Measurements from ENCODE around the gene DMWD.
"Not testable (repeated sequence)": the region's sequence is repeated elsewhere in the genome, so short reads cannot be mapped to it uniquely, and the experiment has no call there.

The DMWD gene

GRCh38 chr19:45768984-45769782 is 23.5 kb downstream of the DMWD start, which contains the start of gene SIX5:
Gene SIX5, minus strand, starts transcription at chr19:45769252. Its CDS starts 408 bp downstream, at chr19:45768844.
- DNase-seq, result peak; percentile 89

DNA sequence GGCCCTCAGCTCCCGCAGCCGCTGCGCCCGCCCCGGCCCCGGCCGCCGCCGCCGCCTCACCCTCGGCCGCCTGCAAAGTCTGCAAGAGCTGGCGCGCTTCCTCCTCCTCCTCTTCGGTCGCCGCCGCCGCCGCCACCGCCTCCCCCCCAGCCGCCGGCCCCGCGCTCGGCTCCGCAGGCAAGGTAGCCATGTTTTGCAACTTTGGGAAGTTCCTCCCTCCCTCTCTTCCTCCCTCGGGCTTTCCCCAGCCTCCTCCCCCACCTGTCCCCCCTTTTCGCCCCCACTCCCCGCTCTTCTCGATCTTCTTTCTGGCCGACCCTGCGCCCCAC is 24.0 kb downstream of the DMWD start:
- no peak for DNase-seq

DNA sequence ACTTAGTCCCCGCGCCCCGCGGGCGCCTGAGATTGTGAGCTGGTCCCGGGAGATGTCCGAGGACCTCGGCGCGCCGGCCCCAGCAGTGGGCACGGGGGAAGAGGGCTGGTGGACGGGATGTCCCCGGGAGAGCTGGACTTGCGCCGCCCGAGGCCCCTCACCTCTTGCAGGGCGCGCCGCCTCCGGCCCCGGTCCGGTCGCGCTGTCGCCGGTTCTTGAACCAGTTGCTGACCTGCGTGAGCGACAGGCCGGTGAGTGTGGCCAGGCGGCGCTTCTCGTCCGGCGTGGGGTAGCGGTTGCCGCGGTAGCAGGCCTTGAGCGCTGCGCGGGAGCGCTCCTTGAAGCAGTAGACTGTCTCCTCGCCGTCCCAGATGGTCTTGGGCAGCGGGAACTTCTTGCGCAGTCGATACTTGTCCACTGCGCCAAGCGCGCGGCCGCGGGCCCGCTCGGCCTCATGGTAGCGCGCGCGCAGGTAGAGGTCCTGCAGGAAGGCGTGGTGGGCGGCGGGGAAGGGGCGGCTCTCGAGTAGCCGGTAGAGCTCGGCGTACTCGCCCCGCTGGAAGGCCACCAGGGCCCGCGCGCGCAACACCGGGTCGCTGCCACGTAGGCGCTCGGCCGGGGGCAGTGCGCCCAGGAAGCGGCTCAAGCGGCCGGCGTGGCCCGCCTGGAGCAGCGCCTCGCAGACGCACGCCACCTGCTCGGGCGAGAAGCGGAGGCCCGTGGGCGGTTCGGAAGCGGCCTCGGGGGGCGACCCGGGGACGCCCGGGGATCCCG is 24.6 kb downstream of the DMWD start:
- DNase-seq, result no peak

GRCh38 chr19:45767410-45767880 is 25.2 kb downstream of the DMWD start:
- peak; percentile 5 for DNase-seq

GRCh38 chr19:45766869-45767346 is 25.7 kb downstream of the DMWD start:
- DNase-seq, result no peak

DNA sequence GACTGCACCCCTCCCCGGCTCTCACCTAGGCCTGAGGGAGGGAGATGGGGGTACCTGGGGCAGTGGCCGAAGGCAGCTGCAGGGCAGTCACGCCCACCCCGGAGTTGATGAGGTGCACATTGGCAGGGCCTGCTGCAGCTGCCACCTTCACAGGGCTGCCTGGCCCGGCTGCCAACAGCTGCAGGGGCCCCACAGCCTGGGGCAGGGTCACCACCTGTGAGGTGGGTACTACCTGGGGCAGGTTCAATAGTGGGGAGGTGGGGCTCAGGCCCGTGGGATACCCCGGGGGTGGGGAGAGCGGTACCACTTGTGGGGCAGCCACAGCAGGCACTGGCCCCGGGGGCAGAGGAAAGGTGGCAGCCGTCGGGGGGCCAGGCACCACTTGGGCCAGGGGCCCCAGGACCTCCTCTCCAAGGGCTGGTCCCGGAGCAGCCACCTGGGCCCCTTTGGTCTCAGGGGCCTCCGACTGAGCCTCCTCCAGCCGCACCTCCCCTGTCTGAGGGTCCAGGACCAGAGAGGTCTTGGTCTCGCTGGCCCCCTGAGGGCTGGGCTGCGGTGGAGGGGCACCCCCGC is 26.3 kb downstream of the DMWD start:
- no peak for DNase-seq

GRCh38 chr19:45765702-45766295 is 26.8 kb downstream of the DMWD start:
- no peak for DNase-seq

DNA sequence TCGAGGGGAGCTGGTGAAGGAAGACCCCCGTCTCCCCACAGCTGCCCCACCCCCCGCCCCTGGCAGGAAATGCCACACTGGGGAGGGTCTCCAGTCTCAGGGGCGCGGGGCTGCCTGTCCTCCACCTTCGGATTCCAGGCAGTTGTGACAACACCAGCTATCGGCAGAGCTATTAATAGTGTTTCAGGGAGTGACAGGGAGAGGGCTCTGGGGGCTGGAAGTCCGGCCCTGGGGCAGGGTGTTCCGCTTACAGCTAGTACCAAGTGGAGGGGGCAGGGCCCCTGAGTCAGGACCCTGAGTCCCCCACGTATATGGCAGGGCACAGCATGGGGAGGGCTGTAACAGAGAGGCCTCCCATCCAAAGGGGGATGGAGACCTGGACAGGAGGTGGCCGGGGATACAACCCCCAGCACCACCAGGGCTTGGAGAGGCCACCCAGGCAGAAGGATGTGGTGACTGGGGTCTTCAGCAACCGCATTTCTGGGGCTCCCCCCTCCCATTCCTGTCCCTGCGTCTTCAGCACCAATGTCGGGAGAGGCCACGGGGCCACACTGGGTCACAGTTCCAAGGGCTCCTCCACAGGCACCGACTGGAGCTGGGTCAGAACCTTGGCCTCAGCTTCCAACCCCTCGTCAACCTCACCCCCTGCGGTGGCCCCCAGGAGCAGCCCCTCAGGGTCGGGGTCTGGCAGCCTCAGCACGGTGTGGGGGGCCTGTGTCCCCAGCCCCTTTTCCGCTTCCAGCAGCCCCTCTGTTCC is 27.5 kb downstream of the DMWD start:
- DNase-seq, result no peak

GRCh38 chr19:45764475-45764874 is 28.2 kb downstream of the DMWD start:
- DNase-seq, result no peak

GRCh38 chr19:45763691-45764294 is 28.9 kb downstream of the DMWD start:
- no peak for DNase-seq

- DNase-seq, result no peak
Measured at GRCh38 chr19:45762870-45763631, 29.6 kb downstream of the DMWD start.

DNA sequence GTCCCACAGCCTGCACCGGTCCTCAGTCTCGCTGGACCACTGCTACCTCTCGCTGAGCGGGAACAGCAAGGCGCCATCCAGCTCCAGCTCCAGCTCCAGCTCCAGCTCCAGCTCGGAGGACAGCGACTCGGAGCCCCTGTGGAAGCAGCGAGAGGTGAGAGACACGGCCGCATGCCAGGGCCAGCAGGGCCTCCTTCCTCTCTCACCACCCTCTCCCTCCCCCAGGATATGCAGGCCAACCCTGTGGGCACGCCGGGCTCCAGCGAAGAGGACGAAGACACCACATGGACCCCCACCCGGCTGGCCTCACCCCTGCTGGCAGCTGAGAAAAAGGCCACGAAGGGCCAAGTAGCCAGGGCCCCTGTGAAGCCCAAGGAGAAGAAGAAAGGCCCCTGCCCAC is 30.9 kb downstream of the DMWD start:
- DNase-seq, result no peak

DNA sequence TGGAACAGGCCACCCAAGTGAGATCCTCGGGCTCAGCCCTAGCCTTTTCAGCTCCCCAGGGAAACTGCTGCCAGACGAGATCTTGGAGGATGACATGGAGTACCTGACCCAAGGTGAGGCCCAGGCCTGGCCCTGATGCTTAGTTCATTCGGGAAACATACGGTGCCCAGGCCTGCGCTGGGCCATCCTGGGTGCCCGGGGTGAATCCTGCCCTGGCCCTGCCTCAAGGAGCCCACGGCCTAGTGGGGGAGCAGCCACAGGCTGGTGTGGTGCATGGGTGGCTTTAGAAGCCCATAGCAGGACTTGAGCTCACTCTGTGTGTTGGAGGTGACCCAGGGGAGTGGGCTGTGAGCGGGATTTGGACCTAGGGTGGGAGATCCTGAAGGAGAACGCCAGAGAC is 33.7 kb downstream of the DMWD start:
- DNase-seq, result no peak

DNA sequence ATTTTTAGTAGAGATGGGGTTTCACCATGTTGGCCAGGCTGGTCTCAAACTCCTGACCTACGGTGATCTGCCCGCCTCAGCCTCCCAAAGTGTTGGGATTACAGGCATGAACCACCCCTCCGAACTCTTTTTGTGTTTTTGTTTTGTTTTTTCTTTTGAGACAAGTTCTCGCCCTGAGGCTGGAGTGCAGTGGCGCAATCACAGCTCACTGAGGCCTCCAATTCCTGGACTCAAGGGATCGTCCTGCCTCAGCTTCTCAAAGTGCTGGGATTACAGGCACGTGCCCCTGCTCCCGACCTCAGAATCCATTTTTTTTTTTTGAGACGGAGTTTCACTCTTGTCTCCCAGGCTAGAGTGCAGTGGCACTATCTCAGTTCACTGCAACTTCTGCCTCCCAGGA is 35.0 kb downstream of the DMWD start:
- no peak for DNase-seq

- no peak for DNase-seq
Measured at GRCh38 chr19:45754323-45754722, 38.3 kb downstream of the DMWD start.

- DNase-seq, result no peak
Measured at GRCh38 chr19:45753548-45753947, 39.1 kb downstream of the DMWD start.

DNA sequence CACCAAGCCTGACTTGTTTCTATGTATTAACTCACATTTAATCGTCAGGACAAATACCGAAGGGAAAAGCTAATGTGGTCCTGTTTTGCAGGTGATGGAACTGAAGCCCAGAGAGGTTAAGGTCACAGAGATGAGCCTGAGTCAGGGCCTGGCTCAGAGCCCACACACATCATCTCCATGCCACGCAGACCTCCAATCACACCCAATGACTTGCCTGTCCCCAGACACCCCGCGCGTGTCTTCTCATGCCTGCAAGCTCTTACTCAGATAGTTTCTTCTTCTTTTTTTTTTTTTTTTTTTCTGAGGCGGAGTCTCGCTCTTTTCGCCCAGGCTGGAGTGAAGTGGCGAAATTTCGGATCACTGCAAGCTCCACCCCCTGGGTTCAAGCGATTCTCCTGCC is 40.0 kb downstream of the DMWD start:
- DNase-seq, result no peak

DNA sequence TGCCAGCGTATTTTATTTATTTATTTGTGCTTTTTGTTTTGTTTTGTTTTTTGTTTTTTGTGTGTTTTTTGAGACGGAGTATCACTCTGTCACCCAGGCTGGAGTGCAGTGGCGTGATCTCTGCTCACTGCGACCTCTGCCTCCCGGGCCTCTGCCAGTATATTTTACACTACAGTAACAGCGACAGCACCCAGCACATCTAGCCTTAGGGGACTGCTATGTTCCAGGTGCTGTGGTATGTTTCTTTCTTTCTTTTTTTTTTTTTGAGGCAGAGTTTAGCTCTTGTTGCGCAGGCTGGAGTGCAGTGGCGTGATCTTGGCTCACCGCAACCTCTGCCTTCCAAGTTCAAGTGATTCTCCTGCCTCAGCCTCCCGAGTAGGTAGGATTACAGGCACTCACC is 41.2 kb downstream of the DMWD start:
- not testable (repeated sequence) for DNase-seq

GRCh38 chr19:45747513-45747912 is 45.1 kb downstream of the DMWD start:
- DNase-seq, result no peak

GRCh38 chr19:45746866-45747265 is 45.8 kb downstream of the DMWD start:
- no peak for DNase-seq

- no peak for DNase-seq
Measured at GRCh38 chr19:45745606-45746005, 47.0 kb downstream of the DMWD start.
